Astrocyte of the cerebellum (primary cell): ENCODE data around the gene PTPN3.

Experiments
- DNase-seq: peaks from one replicate; pipeline ENCODE4 v3.0.0-alpha.2; 2011; ENCODE audit warnings: low read depth
- H3K4me3 ChIP-seq: 2 replicates; pipeline ENCODE4 v1.5.1; 2011; ENCODE audit warnings: mild to moderate bottlenecking, low read depth, low read length, moderate library complexity
- in situ Hi-C: cut with HindIII; loops from 2 replicates; pipeline ENCODE4 v1.10.0; 2017; ENCODE audit warnings: low sequenced_read_pairs
- TF ChIP-seq, protein P1 (sequence below): IDR thresholded peaks from 2 replicates; pipeline ENCODE4 v1.5.1; 2012; ENCODE audit warnings: low read length, low read depth, moderate library complexity, mild to moderate bottlenecking; ENCODE audit errors: missing control alignments

Gene PTPN3

DNA sequence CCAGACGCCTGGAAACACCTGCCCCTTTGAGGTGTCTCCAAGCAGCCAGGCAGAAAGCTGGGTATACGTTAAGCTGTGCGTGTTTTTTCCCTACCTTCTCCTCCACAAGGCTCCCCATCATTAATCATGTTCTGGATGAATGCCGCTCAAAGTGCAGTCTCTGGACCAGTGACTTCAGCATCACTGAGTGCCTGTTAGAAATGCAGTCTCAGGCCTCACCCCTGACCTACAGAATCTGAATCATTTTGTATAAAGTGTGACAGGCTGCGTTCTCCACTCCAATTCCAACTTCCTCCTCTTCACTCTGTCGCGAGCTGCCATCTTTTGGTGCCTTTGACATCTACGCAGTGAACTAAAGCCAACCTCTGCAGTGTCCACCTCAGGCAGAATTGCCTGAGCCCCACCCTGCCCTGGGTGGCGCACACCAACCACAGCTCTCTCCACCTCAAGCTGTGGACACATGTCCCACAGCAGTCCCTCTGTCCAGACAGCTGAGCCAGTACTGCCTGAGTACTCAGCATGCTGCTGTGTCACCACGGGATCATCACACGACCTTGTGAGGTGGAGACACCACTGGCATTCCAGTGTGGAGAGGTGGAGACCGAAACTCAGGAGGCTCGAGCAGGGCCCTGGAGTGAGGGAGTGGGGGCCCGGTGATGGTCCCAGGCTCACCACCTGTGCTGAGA, 14.2 kb downstream of the PTPN3 start:
- DNase-seq, result no peak
- in situ Hi-C loops, result no loop called here
- TF ChIP-seq, protein P1, sequence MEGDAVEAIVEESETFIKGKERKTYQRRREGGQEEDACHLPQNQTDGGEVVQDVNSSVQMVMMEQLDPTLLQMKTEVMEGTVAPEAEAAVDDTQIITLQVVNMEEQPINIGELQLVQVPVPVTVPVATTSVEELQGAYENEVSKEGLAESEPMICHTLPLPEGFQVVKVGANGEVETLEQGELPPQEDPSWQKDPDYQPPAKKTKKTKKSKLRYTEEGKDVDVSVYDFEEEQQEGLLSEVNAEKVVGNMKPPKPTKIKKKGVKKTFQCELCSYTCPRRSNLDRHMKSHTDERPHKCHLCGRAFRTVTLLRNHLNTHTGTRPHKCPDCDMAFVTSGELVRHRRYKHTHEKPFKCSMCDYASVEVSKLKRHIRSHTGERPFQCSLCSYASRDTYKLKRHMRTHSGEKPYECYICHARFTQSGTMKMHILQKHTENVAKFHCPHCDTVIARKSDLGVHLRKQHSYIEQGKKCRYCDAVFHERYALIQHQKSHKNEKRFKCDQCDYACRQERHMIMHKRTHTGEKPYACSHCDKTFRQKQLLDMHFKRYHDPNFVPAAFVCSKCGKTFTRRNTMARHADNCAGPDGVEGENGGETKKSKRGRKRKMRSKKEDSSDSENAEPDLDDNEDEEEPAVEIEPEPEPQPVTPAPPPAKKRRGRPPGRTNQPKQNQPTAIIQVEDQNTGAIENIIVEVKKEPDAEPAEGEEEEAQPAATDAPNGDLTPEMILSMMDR, result no peak
- H3K4me3 ChIP-seq, result no peak overlapping the region

DNA sequence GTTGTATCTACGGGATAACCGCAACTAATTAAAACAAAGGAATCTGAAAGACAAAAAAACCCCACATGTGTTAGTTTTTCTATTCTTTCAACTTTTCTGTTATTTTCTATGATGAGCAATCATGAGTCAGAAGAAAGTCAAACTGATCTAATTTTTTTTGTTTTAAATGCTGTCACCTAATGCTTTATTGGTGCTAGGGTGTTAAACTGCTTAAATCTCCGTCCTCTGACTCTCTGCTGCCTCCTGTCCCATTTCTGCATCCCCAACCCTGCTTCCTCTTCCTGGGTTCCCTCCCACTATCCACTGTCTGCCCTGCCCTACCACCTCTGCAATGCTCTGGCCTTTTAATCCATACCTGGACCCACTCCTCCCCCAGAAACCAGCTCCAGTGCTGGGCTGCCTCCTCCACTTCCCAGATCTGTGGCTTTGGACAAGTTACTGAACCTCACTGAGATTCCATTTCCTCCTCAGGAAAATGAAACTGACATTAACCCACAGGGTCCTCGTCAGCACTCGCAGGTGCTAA, 15.7 kb downstream of the PTPN3 start:
- H3K4me3 ChIP-seq, result no peak overlapping the region
- no peak for DNase-seq
- in situ Hi-C loops, result no loop called here
- TF ChIP-seq, protein P1, result no peak

DNA sequence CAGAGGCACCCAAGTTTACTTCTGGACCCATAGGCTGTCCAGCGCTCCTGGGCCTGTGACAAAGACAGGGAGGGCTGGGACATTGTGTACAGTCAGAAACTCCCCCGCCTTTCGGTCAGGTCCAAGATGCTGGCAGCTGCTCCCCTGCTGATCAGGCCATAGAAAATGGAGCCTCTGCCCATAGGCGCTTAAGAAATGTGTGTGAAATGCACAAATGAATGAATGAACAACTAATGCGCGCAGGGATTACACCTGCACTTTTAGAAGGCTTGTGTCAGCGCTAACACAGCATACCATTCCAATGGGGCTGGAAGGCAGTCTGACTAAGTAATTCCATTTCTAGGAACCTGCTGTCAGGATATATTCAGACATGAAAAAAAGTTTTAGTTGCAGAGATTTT, 16.3 kb downstream of the PTPN3 start:
- TF ChIP-seq, protein P1, result no peak
- no peak for DNase-seq
- in situ Hi-C loops, result no loop called here
- H3K4me3 ChIP-seq, result no peak overlapping the region

DNA sequence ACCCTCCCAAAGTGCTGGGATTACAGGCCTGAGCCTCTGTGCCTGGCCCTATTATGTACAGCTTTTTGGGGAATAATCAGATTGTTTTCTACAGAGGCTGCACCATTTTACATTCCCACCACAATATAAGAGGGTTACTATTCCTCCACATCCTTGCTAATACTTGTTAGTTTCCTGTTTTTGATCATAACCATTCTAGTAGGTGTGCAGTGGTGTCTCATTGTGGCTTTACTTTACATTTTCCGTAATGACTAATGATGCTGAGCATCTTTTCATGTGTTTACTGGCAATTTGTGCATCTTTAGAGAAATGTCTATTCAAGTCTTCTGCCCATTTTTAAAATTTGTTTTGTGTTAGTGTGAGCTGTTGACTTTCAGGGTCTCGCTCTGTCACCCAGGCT, 18.3 kb downstream of the PTPN3 start:
- in situ Hi-C loops, result no loop called here
- H3K4me3 ChIP-seq, result no peak overlapping the region
- no peak for DNase-seq
- TF ChIP-seq, protein P1, result no peak

GRCh38 chr9:109478665-109479380, 19.3 kb downstream of the PTPN3 start:
- no peak overlapping the region for H3K4me3 ChIP-seq
- in situ Hi-C loops, result no loop called here
- DNase-seq, result no peak
- TF ChIP-seq, protein P1, result no peak

GRCh38 chr9:109478051-109478563, 20.0 kb downstream of the PTPN3 start:
- H3K4me3 ChIP-seq, result no peak overlapping the region
- in situ Hi-C loops, result no loop called here
- DNase-seq, result no peak
- TF ChIP-seq, protein P1, result no peak
